Upper lobe of left lung (tissue), 4 donors: ENCODE measurements around the gene PCMTD2.

Experiments used
- POLR2A ChIP-seq, 4 donors: fragments of 450-650 bp; IDR thresholded peaks; one replicate each; pipeline ENCODE4 v1.5.1; 2016 to 2017; ENCODE audit warnings: antibody characterized with exemption in 4 of 4, mild to moderate bottlenecking in 2 of 4
- TF ChIP-seq, protein P1 (sequence below), 6 experiments: fragments of 450-650 bp in 4 of 6; fragments of 200-600 bp in 2 of 6; sonication (generic) in 2 of 6; IDR thresholded peaks; one replicate each; pipeline ENCODE4 v1.5.1; 2016 to 2019; ENCODE audit warnings: antibody characterized with exemption in 6 of 6

DNA sequence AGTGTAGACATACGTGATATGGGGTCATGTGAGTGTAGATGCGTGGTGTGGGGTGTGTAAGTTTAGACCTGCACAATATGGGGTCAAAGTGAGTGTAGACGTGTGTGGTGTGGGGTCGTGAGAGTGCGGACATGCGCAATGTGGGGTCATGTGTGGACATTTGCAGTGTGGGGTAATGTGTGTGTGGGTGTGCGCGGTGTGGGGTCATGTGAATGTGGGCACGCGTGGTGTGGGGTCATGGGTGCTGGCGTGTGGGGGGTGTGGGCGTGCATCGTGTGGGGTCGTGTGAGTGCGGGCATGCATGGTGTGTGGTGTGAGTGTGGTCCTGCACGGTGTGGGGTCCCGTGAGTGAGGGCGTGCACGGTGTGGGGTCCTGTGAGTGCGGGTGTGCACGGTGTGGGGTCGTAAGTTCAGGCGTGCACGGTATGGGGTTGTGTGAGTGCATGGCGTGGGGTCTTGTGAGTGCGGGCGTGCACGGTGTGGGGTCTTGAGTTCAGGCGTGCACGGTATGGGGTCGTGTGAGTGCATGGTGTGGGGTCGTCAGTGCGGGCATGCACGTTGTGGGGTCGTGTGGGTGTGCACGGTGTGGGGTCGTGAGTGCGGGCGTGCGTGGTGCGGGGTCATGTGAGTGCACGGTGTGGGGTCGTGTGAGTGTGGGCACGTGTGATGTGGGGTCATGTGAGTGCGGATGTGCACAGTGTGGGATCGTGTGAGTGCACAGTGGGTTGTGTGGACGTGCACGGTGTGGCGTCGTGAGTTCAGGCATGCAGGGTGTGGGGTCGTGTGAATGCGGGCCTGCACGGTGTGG lies 14.3 kb downstream of the PCMTD2 start:
- TF ChIP-seq POLR2A (IDR thresholded peaks at IDR 0.05): no peak
- TF ChIP-seq, protein P1, sequence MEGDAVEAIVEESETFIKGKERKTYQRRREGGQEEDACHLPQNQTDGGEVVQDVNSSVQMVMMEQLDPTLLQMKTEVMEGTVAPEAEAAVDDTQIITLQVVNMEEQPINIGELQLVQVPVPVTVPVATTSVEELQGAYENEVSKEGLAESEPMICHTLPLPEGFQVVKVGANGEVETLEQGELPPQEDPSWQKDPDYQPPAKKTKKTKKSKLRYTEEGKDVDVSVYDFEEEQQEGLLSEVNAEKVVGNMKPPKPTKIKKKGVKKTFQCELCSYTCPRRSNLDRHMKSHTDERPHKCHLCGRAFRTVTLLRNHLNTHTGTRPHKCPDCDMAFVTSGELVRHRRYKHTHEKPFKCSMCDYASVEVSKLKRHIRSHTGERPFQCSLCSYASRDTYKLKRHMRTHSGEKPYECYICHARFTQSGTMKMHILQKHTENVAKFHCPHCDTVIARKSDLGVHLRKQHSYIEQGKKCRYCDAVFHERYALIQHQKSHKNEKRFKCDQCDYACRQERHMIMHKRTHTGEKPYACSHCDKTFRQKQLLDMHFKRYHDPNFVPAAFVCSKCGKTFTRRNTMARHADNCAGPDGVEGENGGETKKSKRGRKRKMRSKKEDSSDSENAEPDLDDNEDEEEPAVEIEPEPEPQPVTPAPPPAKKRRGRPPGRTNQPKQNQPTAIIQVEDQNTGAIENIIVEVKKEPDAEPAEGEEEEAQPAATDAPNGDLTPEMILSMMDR (IDR thresholded peaks at IDR 0.05): no peak
